ENCODE data around the gene RFC2. TPM values are rescaled to one million over a fixed set of nuclear protein-coding genes. Genes with fewer than 3 reads are reported as not detected.
"Not testable (repeated sequence)": the region's sequence is repeated elsewhere in the genome, so short reads cannot be mapped to it uniquely, and the experiment has no call there.

The RFC2 gene
- total RNA-seq, 1 donor from 2014 or later, result 23.3 TPM

DNA sequence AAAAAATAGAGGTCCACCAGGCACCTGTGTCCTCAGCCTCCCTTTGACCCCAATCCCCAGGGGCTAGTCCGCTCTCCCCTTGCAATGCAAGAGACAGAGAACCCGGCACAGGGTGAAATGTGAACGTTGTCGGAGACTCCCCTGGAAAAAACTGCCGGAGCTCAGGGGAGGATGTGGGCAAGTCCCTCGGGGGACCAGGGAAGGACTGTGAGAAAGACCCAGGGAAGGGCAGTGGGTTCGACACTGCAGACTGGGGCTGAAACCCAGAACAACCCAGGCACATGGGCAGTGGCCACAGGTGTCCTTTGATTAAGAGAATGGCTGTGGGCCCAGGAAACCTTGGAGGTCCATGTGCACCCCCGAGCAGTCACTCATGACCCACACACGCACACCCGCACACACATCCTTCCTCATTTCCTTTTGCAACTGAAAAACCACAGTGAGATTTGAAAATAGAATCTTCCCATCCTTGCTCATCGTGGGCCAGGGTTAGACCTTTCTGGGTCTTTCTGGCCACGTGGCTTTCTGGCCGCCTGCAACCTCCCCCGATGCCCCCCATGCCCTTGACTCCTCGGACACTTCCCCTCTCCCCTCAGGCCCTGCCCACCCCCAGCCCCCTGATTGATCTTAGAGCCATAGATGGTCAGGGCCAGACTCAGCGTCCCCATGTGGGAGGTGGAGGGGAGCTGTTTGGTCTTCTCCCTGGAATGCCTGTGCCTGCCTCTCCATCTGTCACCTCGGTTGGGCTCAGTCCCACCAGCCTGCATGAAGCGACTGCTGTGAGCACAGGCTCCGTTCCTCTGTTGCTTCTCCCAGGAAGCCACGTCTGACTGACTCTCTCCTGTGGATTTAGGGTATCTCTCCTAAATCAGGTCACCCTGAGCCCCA, 36.5 kb downstream of the RFC2 start:
- no peak for DNase-seq (ENCODE audit: low spot score)

- no peak for DNase-seq (ENCODE audit: low spot score)
These were observed 37.8 kb downstream of the RFC2 start for GRCh38 chr7:74216361-74216761.

GRCh38 chr7:74215921-74216320, 38.3 kb downstream of the RFC2 start:
- DNase-seq (ENCODE audit: low spot score), result no peak

DNA sequence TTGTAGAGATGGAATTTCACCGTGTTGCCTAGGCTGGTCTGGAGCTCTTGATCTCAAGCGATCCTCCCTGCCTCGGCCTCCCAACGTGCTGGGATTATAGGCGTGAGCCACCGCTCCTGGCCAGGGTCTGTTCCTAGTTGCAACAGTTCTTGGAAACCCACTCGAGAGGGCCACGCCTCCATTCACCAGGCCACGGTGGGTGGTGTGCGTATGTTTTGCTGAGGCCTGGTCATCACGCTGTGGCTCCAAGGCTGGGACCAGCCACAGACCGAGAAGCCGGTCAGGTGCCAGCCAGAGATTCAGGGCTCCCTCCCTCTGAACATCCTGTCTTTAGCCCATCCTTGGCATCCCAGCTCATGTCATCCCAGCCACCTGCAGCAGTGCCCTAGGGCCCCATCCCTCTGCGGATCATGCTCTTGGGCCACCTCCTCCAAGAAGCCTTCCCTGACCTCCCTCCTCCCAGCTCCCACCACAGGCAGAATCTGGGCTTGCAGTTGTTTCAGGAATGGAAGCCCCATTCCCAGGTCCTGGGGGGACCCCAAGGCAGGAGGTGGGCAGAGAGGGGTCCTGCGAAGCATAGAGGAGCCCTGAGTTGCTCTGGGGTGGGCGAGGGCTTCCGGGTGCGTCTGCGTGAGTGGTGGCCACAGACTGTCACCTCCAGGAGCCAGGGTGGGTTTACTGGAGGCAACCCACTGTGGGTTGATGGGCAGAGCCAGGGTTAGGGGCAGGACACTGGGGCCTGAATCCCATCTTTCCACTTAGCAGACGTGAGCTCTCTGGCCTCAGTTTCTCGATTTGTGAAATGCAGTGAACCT, 39.2 kb downstream of the RFC2 start:
- no peak for DNase-seq (ENCODE audit: low spot score)

DNA sequence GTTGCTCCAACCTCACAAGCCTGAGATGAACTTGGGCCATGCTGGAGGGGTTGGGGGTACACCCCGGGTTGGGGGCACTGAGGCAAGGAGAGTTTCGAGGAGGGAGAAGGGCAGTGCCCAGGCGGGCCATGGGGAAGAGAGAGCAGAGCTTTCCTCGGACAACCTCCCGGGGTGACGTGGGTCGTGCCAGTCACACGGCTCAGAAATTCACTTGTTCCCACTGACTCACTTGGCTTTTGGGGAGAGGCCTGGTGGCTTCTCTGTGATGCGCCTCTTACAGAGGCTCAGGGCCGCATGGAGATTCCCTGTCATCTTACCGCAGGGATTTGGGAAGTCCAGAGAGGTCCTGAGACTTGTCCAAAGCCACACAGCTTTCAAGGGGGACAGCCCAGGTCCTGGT, 41.5 kb downstream of the RFC2 start:
- DNase-seq (ENCODE audit: low spot score), result no peak

DNA sequence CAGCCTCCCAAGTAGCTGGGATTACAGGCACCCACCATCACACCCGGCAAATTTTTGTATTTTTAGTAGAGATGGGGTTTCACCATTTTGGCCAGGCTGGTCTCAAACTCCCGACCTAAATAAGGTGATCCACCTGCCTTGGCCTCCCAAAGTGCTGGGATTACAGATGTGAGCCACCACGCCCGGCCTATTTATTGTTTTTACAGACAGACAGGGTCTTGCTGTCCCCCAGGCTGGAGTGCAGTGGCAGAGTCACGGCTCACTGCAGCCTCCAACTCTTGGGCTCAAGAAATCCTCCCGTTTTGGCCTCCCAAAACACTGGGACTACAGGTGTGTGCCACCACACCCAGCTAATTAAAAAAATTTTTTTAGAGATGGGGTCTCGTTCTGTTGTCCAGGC, 46.0 kb downstream of the RFC2 start:
- not testable (repeated sequence) for DNase-seq (ENCODE audit: low spot score)

GRCh38 chr7:74207586-74207985, 46.6 kb downstream of the RFC2 start:
- no peak for DNase-seq (ENCODE audit: low spot score)

DNA sequence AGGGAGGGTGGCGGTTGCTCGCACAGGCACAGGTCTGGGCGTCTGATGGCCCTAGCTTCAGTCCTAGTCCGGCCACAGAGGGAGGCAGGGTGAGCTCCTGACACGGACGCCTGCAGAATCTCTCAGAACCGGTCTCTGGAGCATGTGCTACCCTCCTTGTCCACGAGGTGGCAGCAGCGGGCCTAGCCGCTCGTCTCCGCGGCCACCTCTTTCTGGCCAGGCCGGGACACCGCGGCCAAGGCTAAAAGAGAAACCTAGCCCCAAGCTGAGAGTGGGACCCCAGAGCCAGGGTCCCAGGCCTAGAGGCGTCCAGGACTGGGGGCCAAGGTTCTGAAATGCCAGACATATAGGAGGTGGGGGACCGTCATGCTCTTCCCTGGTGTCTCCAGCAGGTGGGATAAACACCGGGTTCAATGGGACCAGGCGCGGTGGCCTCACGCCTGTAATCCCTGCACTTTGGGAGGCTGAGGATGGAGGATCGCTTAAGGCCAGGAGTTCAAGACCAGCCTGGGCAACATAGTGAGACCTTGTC, 47.5 kb downstream of the RFC2 start:
- peak; percentile 88 for DNase-seq (ENCODE audit: low spot score)

DNA sequence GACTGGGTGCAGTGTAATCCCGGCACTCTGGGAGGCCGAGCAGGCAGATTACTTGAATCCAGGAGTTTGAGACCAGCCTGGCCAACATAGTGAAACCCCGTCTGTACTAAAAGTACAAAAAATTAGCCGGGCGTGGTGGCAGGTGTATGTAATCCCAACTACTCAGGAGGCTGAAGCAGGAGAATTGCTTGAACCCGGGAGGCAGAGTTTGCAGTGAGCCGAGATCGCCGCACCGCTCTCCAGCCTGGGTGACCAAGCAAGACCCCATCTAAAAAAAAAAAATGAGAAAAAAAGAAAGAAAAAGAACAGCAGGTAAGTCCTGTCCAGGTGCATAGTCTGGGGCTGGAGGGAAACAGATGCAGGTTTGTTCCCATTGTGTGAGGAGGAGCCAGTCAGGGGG, 48.1 kb downstream of the RFC2 start:
- DNase-seq (ENCODE audit: low spot score), result not testable (repeated sequence)

- no peak for DNase-seq (ENCODE audit: low spot score)
These were observed 50.1 kb downstream of the RFC2 start for GRCh38 chr7:74203956-74204618.

- DNase-seq (ENCODE audit: low spot score), result no peak
These were observed 51.2 kb downstream of the RFC2 start for GRCh38 chr7:74202841-74203556.

GRCh38 chr7:74199551-74200355, 54.4 kb downstream of the RFC2 start:
- no peak for DNase-seq (ENCODE audit: low spot score)

DNA sequence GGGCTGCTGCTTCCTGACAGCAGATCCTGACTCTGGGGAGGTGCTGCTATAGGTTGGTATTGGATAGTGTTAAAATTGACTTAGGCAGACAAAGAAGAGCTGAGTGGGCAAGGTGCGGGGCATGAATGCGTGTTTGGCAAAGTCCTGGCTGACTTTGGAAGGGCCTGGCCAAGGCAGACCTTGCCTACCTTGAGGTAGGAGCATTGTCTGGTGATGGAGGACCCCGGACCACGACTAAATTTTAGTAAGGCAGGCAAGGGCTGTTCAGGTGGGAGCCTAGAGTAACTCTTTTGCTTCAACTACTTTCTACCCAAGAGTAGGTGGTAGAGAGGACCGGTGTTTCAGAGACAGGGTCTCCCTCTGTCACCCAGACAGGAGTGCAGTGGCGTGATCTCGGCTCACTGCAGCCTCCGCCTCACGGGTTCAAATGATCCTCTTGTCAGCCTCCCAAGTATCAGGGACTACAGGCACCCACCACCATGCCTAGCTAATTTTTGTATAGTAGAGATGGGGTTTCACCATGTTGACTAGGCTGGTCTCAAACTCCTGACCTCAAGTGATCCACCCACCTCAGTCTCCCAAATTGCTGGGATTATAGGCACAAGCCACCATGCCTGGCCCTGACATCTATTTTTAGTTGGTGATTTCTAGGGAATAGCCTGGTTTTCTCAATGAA, 56.6 kb downstream of the RFC2 start:
- no peak for DNase-seq (ENCODE audit: low spot score)

- DNase-seq (ENCODE audit: low spot score), result not testable (repeated sequence)
These were observed 58.1 kb downstream of the RFC2 start for GRCh38 chr7:74195968-74196654.

DNA sequence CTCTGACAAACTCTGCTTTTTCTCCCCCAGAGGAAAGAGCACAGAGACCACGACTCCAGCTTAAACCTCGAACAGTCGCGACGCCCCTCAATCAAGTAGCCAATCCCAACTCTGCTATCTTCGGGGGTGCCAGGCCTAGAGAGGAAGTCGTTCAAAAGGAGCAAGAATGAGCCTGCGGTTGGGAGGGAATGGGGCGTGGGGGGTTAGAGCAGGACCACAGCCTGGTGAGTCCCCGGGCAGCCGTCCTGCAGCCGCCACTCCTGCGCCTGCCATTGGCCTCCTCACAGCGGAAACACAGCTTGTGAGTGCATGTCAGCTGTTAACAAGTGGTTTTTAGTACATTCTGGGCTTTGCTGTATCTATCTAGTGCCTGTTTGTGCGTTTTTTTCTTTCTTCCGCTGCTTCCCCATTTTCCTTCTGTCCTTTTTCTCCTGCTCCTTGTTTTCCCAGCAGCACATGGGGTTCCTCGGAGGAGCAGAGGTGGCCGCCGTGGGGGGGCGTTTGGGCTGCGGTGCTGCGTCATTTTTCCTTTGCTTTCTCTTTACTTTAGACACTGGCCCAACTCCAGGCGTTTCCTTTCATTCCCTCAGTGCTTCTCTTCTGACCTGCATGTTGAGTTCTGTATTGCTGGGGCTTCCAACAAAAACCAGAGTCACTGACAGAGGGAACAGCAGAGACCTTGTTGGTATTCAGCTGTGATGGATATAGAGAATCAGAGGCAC, 58.9 kb downstream of the RFC2 start:
- DNase-seq (ENCODE audit: low spot score), result not testable (repeated sequence)

GRCh38 chr7:74194686-74195085, 59.5 kb downstream of the RFC2 start:
- no peak for DNase-seq (ENCODE audit: low spot score)

DNA sequence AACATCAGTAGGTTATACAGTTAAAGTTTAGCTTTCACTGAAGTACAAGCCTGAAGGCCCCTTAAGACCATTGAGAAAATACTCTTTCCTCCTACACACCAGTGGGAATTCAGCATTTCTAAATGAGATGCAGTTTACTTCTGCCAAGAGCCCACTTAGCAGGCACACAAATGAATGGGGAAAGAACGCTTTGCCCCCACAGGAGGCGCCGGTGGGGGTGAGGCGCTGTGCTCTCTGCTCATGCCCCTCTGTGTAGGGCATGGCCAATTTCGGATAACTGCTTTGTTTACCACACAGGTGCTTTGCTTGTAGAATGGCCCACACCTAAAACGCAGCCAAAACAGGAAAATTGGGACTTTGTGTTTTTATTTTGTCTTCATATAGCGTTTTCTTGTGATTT, 60.3 kb downstream of the RFC2 start:
- DNase-seq (ENCODE audit: low spot score), result no peak

DNA sequence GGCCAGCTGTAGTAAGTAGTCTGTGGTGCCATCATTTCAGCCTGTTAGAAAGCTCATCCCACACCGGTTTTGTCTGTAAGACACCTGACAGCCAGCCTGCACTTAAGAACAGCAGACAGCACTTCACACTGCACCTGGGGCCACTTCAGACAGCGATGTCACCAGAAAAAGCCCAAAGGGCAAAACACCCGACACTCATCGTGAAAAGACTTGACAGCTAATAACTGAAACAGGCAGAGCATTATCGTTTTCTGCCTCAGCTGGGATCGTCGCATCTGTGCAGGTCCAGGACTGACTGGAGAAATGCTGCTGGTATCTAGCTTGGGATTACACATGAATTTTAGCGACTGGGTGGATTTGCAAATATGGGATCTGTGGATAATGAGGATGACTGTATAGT, 61.1 kb downstream of the RFC2 start:
- DNase-seq (ENCODE audit: low spot score), result no peak

- DNase-seq (ENCODE audit: low spot score), result no peak
These were observed 63.0 kb downstream of the RFC2 start for GRCh38 chr7:74191231-74191630.
